K562 treated with DMSO at 1 percent for 4 hours (cell line): Measurements from ENCODE around the gene LDLRAD1. TPM values are rescaled to one million over a fixed set of nuclear protein-coding genes. Genes with fewer than 3 reads are reported as not detected.

Experiments
- total RNA-seq: library from RNA; unstranded; fragments of 300-600 nt; gene quantifications from 2 replicates; pipeline ENCODE4 v1.2.3, GENCODE V29; 2022; ENCODE audit not compliant: insufficient read depth

LDLRAD1 gene
- not detected in 2 replicates for total RNA-seq

GRCh38 chr1:54017979-54018378 lies at the start of gene LDLRAD1:
Gene LDLRAD1, minus strand, starts transcription at chr1:54018186. Its CDS starts 74 bp downstream, at chr1:54018112.

GRCh38 chr1:54052934-54053744 lies 35.2 kb upstream of the LDLRAD1 start, which contains the start of the genes TCEANC2 and TMEM59:
Gene TCEANC2, plus strand, starts transcription at chr1:54053608. Its CDS starts 815 bp downstream, at chr1:54054423.
Gene TMEM59, minus strand, starts transcription at chr1:54053204. Its CDS starts 16 bp downstream, at chr1:54053188.

Other genes starting within 250 kb of the LDLRAD1 start
- gene NDC1, start 179.9 kb downstream of the LDLRAD1 start, total RNA-seq, result 16.3 and 26.2 TPM in 2 replicates
- gene YIPF1, start 128.4 kb downstream of the LDLRAD1 start, total RNA-seq, result 25.6 and 26.1 TPM in 2 replicates
- gene DIO1, start 124.0 kb downstream of the LDLRAD1 start, total RNA-seq, result 0.40 TPM in 1 of 2 replicates, not detected in the other
- gene IFT25, start 72.5 kb downstream of the LDLRAD1 start, total RNA-seq, result 45.0 and 48.8 TPM in 2 replicates
- gene LRRC42, start 71.8 kb downstream of the LDLRAD1 start, total RNA-seq, result 23.8 and 30.4 TPM in 2 replicates
- 134 and 160 TPM in 2 replicates for gene TMEM59, start 35.0 kb upstream of the LDLRAD1 start, total RNA-seq
- 4.4 and 5.5 TPM in 2 replicates for gene TCEANC2, start 35.4 kb upstream of the LDLRAD1 start, total RNA-seq
- not detected in 2 replicates for gene CDCP2, start 134.8 kb upstream of the LDLRAD1 start, total RNA-seq
- 6.2 and 7.7 TPM in 2 replicates for gene CYB5RL, start 181.8 kb upstream of the LDLRAD1 start, total RNA-seq
- gene MRPL37, start 182.0 kb upstream of the LDLRAD1 start, total RNA-seq, result 168 and 188 TPM in 2 replicates